Panc1 (cell line): ENCODE results near the gene KLC4. TPM values are rescaled to one million over a fixed set of nuclear protein-coding genes. Genes with fewer than 3 reads are reported as not detected.

Experiments used
- ATAC-seq: fragments of 200-7000 bp; cut with Tn5 transposase; 2 replicates; pipeline ENCODE4 v1.9.1; 2020; ENCODE audit warnings: mild to moderate bottlenecking, moderate library complexity
- BruUV-seq: library from RNA; stranded (reverse); fragments of 400-500 nt; replicated peaks from 2 replicates; lab custom pipeline; 2021; lab: Mats Ljungman, UMichigan
- CTCF ChIA-PET: fragments of 300-600 bp; sonication (Branson Sonifier 250); formaldehyde crosslinking; loops from one replicate; lab custom pipeline; 2022; ENCODE audit warnings: antibody characterized with exemption; lab: Charles Lee
- POLR2A ChIA-PET: fragments of 300-600 bp; sonication (Branson Sonifier 250); formaldehyde crosslinking; loops from one replicate; lab custom pipeline; 2022; ENCODE audit warnings: antibody characterized with exemption; lab: Charles Lee
- DNase-seq: peaks from one replicate; pipeline ENCODE4 v3.0.0-alpha.2; 2010; ENCODE audit warnings: low read depth, low spot score
- H3K27ac ChIP-seq: 2 replicates; pipeline ENCODE4 v1.5.1; 2011; ENCODE audit warnings: mild to moderate bottlenecking, low read length, inconsistent platforms
- H3K27me3 ChIP-seq: fragments of 200-500 bp; sonication (Bioruptor generic); 2 replicates; pipeline ENCODE4 v1.6.0; 2014; ENCODE audit warnings: low read length, inconsistent platforms; ENCODE audit not compliant: control insufficient read depth, insufficient read depth
- H3K36me3 ChIP-seq: fragments of 200-500 bp; sonication (Bioruptor generic); 2 replicates; pipeline ENCODE4 v1.5.1; 2014; ENCODE audit warnings: inconsistent platforms, mild to moderate bottlenecking, low read length, moderate library complexity; ENCODE audit not compliant: control insufficient read depth, insufficient read depth
- H3K4me1 ChIP-seq: 2 replicates; pipeline ENCODE4 v1.5.1; 2011; ENCODE audit warnings: inconsistent platforms, mild to moderate bottlenecking, low read length, moderate library complexity; ENCODE audit not compliant: control insufficient read depth, insufficient read depth
- H3K4me3 ChIP-seq, 2 experiments: 2 replicates each; pipeline ENCODE4 v1.5.1; 2011 to 2012; ENCODE audit warnings: low read depth in 2 of 2, low read length in 2 of 2, mild to moderate bottlenecking in 2 of 2, inconsistent platforms in 1 of 2, moderate library complexity in 1 of 2
- H3K9me3 ChIP-seq: fragments of 200-500 bp; sonication (Bioruptor generic); 2 replicates; pipeline ENCODE4 v1.5.1; 2014; ENCODE audit warnings: low read depth, mild to moderate bottlenecking, inconsistent platforms, low read length, moderate library complexity; ENCODE audit not compliant: control insufficient read depth, insufficient read depth
- POLR2AphosphoS5 ChIP-seq: IDR thresholded peaks from 2 replicates; pipeline ENCODE4 v1.6.1; 2012; ENCODE audit warnings: mild to moderate bottlenecking, low read depth, low read length, moderate library complexity
- SIN3A ChIP-seq: IDR thresholded peaks from 2 replicates; pipeline ENCODE4 v1.6.1; 2012; ENCODE audit warnings: low read depth, mild to moderate bottlenecking, low read length, moderate library complexity, borderline replicate concordance; ENCODE audit not compliant: insufficient read depth
- TCF7L2 ChIP-seq: IDR thresholded peaks from 2 replicates; pipeline ENCODE4 v1.6.1; 2011; ENCODE audit warnings: mild to moderate bottlenecking, low read depth, low read length, inconsistent platforms
- in situ Hi-C: cut with HindIII; loops from 2 replicates; pipeline ENCODE4 v1.10.0; 2016; ENCODE audit warnings: low sequenced_read_pairs, low pct_unique_long_range_greater_than_20kb
- intact Hi-C: fragments of 100-400 bp; cut with micrococcal nuclease; formaldehyde crosslinking; loops from one replicate; pipeline ENCODE4 v1.10.0; 2022; ENCODE audit not compliant: unreplicated experiment
- total RNA-seq: library from RNA; stranded (reverse); gene quantifications from one replicate; pipeline ENCODE4 v1.2.1, GENCODE V29; 2021; ENCODE audit not compliant: unreplicated experiment
- TF ChIP-seq, protein P1 (sequence below), 2 experiments: IDR thresholded peaks; 2 replicates each; pipeline ENCODE4 v1.6.1; 2011 to 2012; ENCODE audit warnings: low read depth in 2 of 2, control low read depth in 1 of 2, low read length in 1 of 2, mild to moderate bottlenecking in 1 of 2, moderate library complexity in 1 of 2; ENCODE audit not compliant: insufficient read depth in 1 of 2
- TF ChIP-seq, protein P2 (sequence below): fragments of 450-650 bp; IDR thresholded peaks from 2 replicates; pipeline ENCODE4 v1.5.1; 2017; ENCODE audit warnings: mild to moderate bottlenecking

The KLC4 gene
- total RNA-seq, 1 experiment from 2014 or later: 22.6 TPM

DNA sequence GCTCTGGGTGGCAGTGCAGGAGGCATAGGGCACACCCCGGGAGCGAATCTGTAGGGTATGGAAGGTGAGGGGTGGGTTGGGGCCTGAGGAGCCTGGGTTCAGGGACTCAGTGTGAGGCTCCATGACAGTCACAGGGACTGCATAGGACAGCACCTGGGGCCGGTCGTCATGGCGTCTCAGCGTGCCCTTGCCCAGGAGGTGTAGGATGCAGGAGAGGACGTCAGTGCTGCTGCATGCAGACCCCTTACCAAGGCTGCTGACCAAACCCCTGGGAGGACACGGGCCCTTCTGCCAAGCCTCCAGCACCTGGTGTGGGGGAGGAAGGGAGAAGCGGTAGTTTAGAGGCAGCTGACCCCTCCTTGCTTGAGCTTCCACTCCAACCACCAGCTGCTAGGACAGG is 21.7 kb upstream of the KLC4 start:
- no peak overlapping the region for H3K4me3 ChIP-seq
- no peaks in the 10 kb centered on the region for H3K9me3 ChIP-seq
- H3K36me3 ChIP-seq: no peaks in the 10 kb centered on the region; the same call in 1 of the 2 replicates
- DNase-seq (no peak), ATAC-seq (no peak)
- BruUV-seq: TSS peak; percentile 49
- no peaks in the 10 kb centered on the region for H3K27me3 ChIP-seq
- CTCF ChIA-PET: interaction anchor here (0.6 kb wide), 1 partner anchor 121 kb away, joined by 3 read pairs; no protein-coding TSS in a partner anchor
- peaks cover 3% of the 10 kb centered on the region; the same call in 1 of the 2 replicates for H3K4me1 ChIP-seq
- in situ Hi-C loops: no loop called here
- intact Hi-C loops: no loop called here
- no peak overlapping the region for H3K27ac ChIP-seq
- TF ChIP-seq, protein P1, sequence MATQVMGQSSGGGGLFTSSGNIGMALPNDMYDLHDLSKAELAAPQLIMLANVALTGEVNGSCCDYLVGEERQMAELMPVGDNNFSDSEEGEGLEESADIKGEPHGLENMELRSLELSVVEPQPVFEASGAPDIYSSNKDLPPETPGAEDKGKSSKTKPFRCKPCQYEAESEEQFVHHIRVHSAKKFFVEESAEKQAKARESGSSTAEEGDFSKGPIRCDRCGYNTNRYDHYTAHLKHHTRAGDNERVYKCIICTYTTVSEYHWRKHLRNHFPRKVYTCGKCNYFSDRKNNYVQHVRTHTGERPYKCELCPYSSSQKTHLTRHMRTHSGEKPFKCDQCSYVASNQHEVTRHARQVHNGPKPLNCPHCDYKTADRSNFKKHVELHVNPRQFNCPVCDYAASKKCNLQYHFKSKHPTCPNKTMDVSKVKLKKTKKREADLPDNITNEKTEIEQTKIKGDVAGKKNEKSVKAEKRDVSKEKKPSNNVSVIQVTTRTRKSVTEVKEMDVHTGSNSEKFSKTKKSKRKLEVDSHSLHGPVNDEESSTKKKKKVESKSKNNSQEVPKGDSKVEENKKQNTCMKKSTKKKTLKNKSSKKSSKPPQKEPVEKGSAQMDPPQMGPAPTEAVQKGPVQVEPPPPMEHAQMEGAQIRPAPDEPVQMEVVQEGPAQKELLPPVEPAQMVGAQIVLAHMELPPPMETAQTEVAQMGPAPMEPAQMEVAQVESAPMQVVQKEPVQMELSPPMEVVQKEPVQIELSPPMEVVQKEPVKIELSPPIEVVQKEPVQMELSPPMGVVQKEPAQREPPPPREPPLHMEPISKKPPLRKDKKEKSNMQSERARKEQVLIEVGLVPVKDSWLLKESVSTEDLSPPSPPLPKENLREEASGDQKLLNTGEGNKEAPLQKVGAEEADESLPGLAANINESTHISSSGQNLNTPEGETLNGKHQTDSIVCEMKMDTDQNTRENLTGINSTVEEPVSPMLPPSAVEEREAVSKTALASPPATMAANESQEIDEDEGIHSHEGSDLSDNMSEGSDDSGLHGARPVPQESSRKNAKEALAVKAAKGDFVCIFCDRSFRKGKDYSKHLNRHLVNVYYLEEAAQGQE (IDR thresholded peaks at IDR 0.05; ENCODE audit: insufficient read depth in 1 of 2, low read depth in 2 of 2, low read length in 1 of 2): no peak
- TF ChIP-seq, protein P2, sequence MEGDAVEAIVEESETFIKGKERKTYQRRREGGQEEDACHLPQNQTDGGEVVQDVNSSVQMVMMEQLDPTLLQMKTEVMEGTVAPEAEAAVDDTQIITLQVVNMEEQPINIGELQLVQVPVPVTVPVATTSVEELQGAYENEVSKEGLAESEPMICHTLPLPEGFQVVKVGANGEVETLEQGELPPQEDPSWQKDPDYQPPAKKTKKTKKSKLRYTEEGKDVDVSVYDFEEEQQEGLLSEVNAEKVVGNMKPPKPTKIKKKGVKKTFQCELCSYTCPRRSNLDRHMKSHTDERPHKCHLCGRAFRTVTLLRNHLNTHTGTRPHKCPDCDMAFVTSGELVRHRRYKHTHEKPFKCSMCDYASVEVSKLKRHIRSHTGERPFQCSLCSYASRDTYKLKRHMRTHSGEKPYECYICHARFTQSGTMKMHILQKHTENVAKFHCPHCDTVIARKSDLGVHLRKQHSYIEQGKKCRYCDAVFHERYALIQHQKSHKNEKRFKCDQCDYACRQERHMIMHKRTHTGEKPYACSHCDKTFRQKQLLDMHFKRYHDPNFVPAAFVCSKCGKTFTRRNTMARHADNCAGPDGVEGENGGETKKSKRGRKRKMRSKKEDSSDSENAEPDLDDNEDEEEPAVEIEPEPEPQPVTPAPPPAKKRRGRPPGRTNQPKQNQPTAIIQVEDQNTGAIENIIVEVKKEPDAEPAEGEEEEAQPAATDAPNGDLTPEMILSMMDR: no peak
- TF ChIP-seq SIN3A (no peak), POLR2AphosphoS5 (no peak), TCF7L2 (no peak)
- POLR2A ChIA-PET: interaction anchor here (0.5 to 0.7 kb wide), 2 partner anchors 50 to 120 kb away, joined by 3 read pairs; no protein-coding TSS in a partner anchor

DNA sequence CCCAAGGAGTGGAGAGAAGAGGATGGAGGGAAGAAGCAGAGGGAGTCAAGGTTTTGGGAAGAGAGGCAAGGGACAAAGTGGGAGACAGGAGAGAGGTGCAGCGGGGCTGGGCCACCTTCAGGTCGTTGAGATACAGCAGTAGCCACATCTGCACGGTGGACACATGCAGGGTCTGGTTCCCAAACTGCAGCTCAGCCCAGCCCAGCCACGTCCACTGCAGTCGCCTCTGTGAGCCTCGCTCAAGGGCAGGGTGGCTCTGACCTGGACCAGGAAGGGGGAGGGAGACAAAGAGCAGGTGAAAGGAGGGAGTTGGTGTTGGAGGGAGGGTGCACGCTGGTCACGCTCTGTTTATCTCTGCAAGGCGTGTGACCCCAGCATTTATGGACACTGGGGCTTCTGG is 20.7 kb upstream of the KLC4 start:
- Histone ChIP-seq H3K9me3 (no peaks in the 10 kb centered on the region), H3K36me3 (no peaks in the 10 kb centered on the region; the same call in 1 of the 2 replicates), H3K4me3 (no peak overlapping the region), H3K27ac (no peak overlapping the region), H3K4me1 (peaks cover 3% of the 10 kb centered on the region; the same call in 1 of the 2 replicates), H3K27me3 (no peaks in the 10 kb centered on the region)
- DNase-seq (no peak), ATAC-seq (no peak)
- intact Hi-C loops: no loop called here
- ChIA-PET POLR2A (no interaction called here), CTCF (no interaction called here)
- TF ChIP-seq SIN3A: no peak
- TF ChIP-seq POLR2AphosphoS5: no peak
- TF ChIP-seq, protein P2: no peak
- no peak for TF ChIP-seq TCF7L2
- TF ChIP-seq, protein P1 (IDR thresholded peaks at IDR 0.05; ENCODE audit: insufficient read depth in 1 of 2, low read depth in 2 of 2, low read length in 1 of 2): no peak
- BruUV-seq: no TSS peak
- in situ Hi-C loops: no loop called here
